ENCODE results near the gene STARD10. TPM values are rescaled to one million over a fixed set of nuclear protein-coding genes. Genes with fewer than 3 reads are reported as not detected.

Gene STARD10
- total RNA-seq, 1 donor from 2014 or later = 19.8 TPM

- Mint-ChIP-seq H3K4me3 (peak overlapping the region; percentile 29), H3K36me3 (ENCODE audit: low read depth) (peaks cover 16% of the 10 kb centered on the region), H3K4me1 (ENCODE audit: low read depth) (peaks cover 67% of the 10 kb centered on the region), H3K27ac (peak overlapping the region; percentile 71), H3K9me3 (no peaks in the 10 kb centered on the region), H3K27me3 (ENCODE audit: insufficient read depth) (no peaks in the 10 kb centered on the region)
- intact Hi-C loops (cut with micrococcal nuclease) = loop anchor here (10.0 kb wide), 1 partner anchor 521 kb away; no protein-coding TSS in a partner anchor
- no peak for DNase-seq (ENCODE audit: low spot score)
Observed at GRCh38 chr11:72724021-72724551, 69.8 kb downstream of the STARD10 start.

GRCh38 chr11:72723508-72723907 is 70.3 kb downstream of the STARD10 start:
- H3K27me3 Mint-ChIP-seq (ENCODE audit: insufficient read depth) = no peaks in the 10 kb centered on the region
- peak overlapping the region; percentile 29 for H3K4me3 Mint-ChIP-seq
- H3K4me1 Mint-ChIP-seq (ENCODE audit: low read depth) = peaks cover 73% of the 10 kb centered on the region
- no peak for DNase-seq (ENCODE audit: low spot score)
- H3K9me3 Mint-ChIP-seq = no peaks in the 10 kb centered on the region
- H3K36me3 Mint-ChIP-seq (ENCODE audit: low read depth) = peaks cover 17% of the 10 kb centered on the region
- intact Hi-C loops (cut with micrococcal nuclease) = loop anchor here (2.0 to 10.0 kb wide), 3 partner anchors 461 to 653 kb away; partner anchors contain the start of gene RELT
- H3K27ac Mint-ChIP-seq = peak overlapping the region; percentile 71

GRCh38 chr11:72722050-72722748 is 71.6 kb downstream of the STARD10 start:
- Mint-ChIP-seq H3K27ac (peak overlapping the region; percentile 96), H3K4me3 (peak overlapping the region; percentile 94), H3K4me1 (ENCODE audit: low read depth) (peaks cover 70% of the 10 kb centered on the region), H3K9me3 (no peaks in the 10 kb centered on the region), H3K36me3 (ENCODE audit: low read depth) (peaks cover 17% of the 10 kb centered on the region), H3K27me3 (ENCODE audit: insufficient read depth) (no peaks in the 10 kb centered on the region)
- peak; percentile 80 for DNase-seq (ENCODE audit: low spot score)
- intact Hi-C loops (cut with micrococcal nuclease) = loop anchor here (1.0 to 10.0 kb wide), 7 partner anchors 14 to 655 kb away; partner anchors contain the start of genes ARAP1 and RELT

GRCh38 chr11:72721689-72722049 is 72.2 kb downstream of the STARD10 start:
- peaks cover 17% of the 10 kb centered on the region for H3K36me3 Mint-ChIP-seq (ENCODE audit: low read depth)
- peaks cover 70% of the 10 kb centered on the region for H3K4me1 Mint-ChIP-seq (ENCODE audit: low read depth)
- peak overlapping the region; percentile 94 for H3K4me3 Mint-ChIP-seq
- peak; percentile 24 for DNase-seq (ENCODE audit: low spot score)
- peak overlapping the region; percentile 96 for H3K27ac Mint-ChIP-seq
- intact Hi-C loops (cut with micrococcal nuclease) = loop anchor here (1.0 to 10.0 kb wide), 7 partner anchors 15 to 655 kb away; partner anchors contain the start of genes ARAP1 and RELT
- no peaks in the 10 kb centered on the region for H3K9me3 Mint-ChIP-seq
- no peaks in the 10 kb centered on the region for H3K27me3 Mint-ChIP-seq (ENCODE audit: insufficient read depth)

- Mint-ChIP-seq H3K4me3 (peak overlapping the region; percentile 94), H3K9me3 (no peaks in the 10 kb centered on the region), H3K27me3 (ENCODE audit: insufficient read depth) (no peaks in the 10 kb centered on the region), H3K36me3 (ENCODE audit: low read depth) (peaks cover 17% of the 10 kb centered on the region), H3K27ac (peak overlapping the region; percentile 96), H3K4me1 (ENCODE audit: low read depth) (peaks cover 70% of the 10 kb centered on the region)
- no peak for DNase-seq (ENCODE audit: low spot score)
- intact Hi-C loops (cut with micrococcal nuclease) = loop anchor here (10.0 kb wide), 1 partner anchor 524 kb away; no protein-coding TSS in a partner anchor
Observed at GRCh38 chr11:72721276-72721675, 72.6 kb downstream of the STARD10 start.

GRCh38 chr11:72720784-72721183 is 73.1 kb downstream of the STARD10 start:
- peaks cover 68% of the 10 kb centered on the region for H3K4me1 Mint-ChIP-seq (ENCODE audit: low read depth)
- peaks cover 17% of the 10 kb centered on the region for H3K36me3 Mint-ChIP-seq (ENCODE audit: low read depth)
- peak overlapping the region; percentile 94 for H3K4me3 Mint-ChIP-seq
- H3K9me3 Mint-ChIP-seq = no peaks in the 10 kb centered on the region
- H3K27ac Mint-ChIP-seq = peak overlapping the region; percentile 96
- no peaks in the 10 kb centered on the region for H3K27me3 Mint-ChIP-seq (ENCODE audit: insufficient read depth)
- DNase-seq (ENCODE audit: low spot score) = no peak
- intact Hi-C loops (cut with micrococcal nuclease) = loop anchor here (10.0 kb wide), 1 partner anchor 524 kb away; no protein-coding TSS in a partner anchor

- no peak for DNase-seq (ENCODE audit: low spot score)
- Mint-ChIP-seq H3K4me3 (peak overlapping the region; percentile 94), H3K4me1 (ENCODE audit: low read depth) (peaks cover 61% of the 10 kb centered on the region), H3K27me3 (ENCODE audit: insufficient read depth) (no peaks in the 10 kb centered on the region), H3K27ac (peak overlapping the region; percentile 68), H3K9me3 (no peaks in the 10 kb centered on the region), H3K36me3 (ENCODE audit: low read depth) (peaks cover 10% of the 10 kb centered on the region)
- intact Hi-C loops (cut with micrococcal nuclease) = loop anchor here (10.0 kb wide), 1 partner anchor 525 kb away; no protein-coding TSS in a partner anchor
Observed at GRCh38 chr11:72720047-72720446, 73.8 kb downstream of the STARD10 start.

GRCh38 chr11:72719551-72719950 is 74.3 kb downstream of the STARD10 start:
- DNase-seq (ENCODE audit: low spot score) = no peak
- Mint-ChIP-seq H3K36me3 (ENCODE audit: low read depth) (peaks cover 10% of the 10 kb centered on the region), H3K9me3 (no peaks in the 10 kb centered on the region), H3K27ac (peak overlapping the region; percentile 68), H3K27me3 (ENCODE audit: insufficient read depth) (no peaks in the 10 kb centered on the region), H3K4me1 (ENCODE audit: low read depth) (peaks cover 56% of the 10 kb centered on the region), H3K4me3 (peak overlapping the region; percentile 94)
- intact Hi-C loops (cut with micrococcal nuclease) = no loop called here

GRCh38 chr11:72719144-72719543 is 74.7 kb downstream of the STARD10 start:
- H3K27me3 Mint-ChIP-seq (ENCODE audit: insufficient read depth) = no peaks in the 10 kb centered on the region
- H3K9me3 Mint-ChIP-seq = no peaks in the 10 kb centered on the region
- intact Hi-C loops (cut with micrococcal nuclease) = no loop called here
- no peak for DNase-seq (ENCODE audit: low spot score)
- peaks cover 52% of the 10 kb centered on the region for H3K4me1 Mint-ChIP-seq (ENCODE audit: low read depth)
- H3K27ac Mint-ChIP-seq = no peak overlapping the region
- H3K4me3 Mint-ChIP-seq = peak overlapping the region; percentile 94
- peaks cover 10% of the 10 kb centered on the region for H3K36me3 Mint-ChIP-seq (ENCODE audit: low read depth)

GRCh38 chr11:72718101-72718501 is 75.7 kb downstream of the STARD10 start:
- H3K36me3 Mint-ChIP-seq (ENCODE audit: low read depth) = peaks cover 10% of the 10 kb centered on the region
- H3K27ac Mint-ChIP-seq = no peak overlapping the region
- H3K27me3 Mint-ChIP-seq (ENCODE audit: insufficient read depth) = no peaks in the 10 kb centered on the region
- intact Hi-C loops (cut with micrococcal nuclease) = no loop called here
- H3K9me3 Mint-ChIP-seq = no peaks in the 10 kb centered on the region
- no peak overlapping the region for H3K4me3 Mint-ChIP-seq
- no peak for DNase-seq (ENCODE audit: low spot score)
- H3K4me1 Mint-ChIP-seq (ENCODE audit: low read depth) = peaks cover 45% of the 10 kb centered on the region

GRCh38 chr11:72716788-72717435 is 76.9 kb downstream of the STARD10 start:
- peaks cover 12% of the 10 kb centered on the region for H3K36me3 Mint-ChIP-seq (ENCODE audit: low read depth)

GRCh38 chr11:72716290-72716689 is 77.6 kb downstream of the STARD10 start:
- intact Hi-C loops (cut with micrococcal nuclease) = no loop called here
- H3K4me1 Mint-ChIP-seq (ENCODE audit: low read depth) = peaks cover 31% of the 10 kb centered on the region
- peaks cover 12% of the 10 kb centered on the region for H3K36me3 Mint-ChIP-seq (ENCODE audit: low read depth)
- H3K27me3 Mint-ChIP-seq (ENCODE audit: insufficient read depth) = no peaks in the 10 kb centered on the region
- no peak for DNase-seq (ENCODE audit: low spot score)
- no peak overlapping the region for H3K4me3 Mint-ChIP-seq
- H3K9me3 Mint-ChIP-seq = no peaks in the 10 kb centered on the region
- no peak overlapping the region for H3K27ac Mint-ChIP-seq

More at GRCh38 chr11:72716788-72717435, 76.9 kb downstream of the STARD10 start:
- Mint-ChIP-seq H3K4me3 (no peak overlapping the region), H3K9me3 (no peaks in the 10 kb centered on the region), H3K4me1 (ENCODE audit: low read depth) (peaks cover 36% of the 10 kb centered on the region), H3K27me3 (ENCODE audit: insufficient read depth) (no peaks in the 10 kb centered on the region), H3K27ac (no peak overlapping the region)
- no peak for DNase-seq (ENCODE audit: low spot score)
- intact Hi-C loops (cut with micrococcal nuclease) = no loop called here

- no peaks in the 10 kb centered on the region for H3K4me1 Mint-ChIP-seq (ENCODE audit: low read depth)
- intact Hi-C loops (cut with micrococcal nuclease) = no loop called here
Observed at GRCh38 chr11:72712841-72713240, 81.0 kb downstream of the STARD10 start.

More at GRCh38 chr11:72712841-72713240, 81.0 kb downstream of the STARD10 start:
- Mint-ChIP-seq H3K27ac (no peak overlapping the region), H3K36me3 (ENCODE audit: low read depth) (peaks cover 33% of the 10 kb centered on the region), H3K27me3 (ENCODE audit: insufficient read depth) (no peaks in the 10 kb centered on the region), H3K4me3 (no peak overlapping the region), H3K9me3 (no peaks in the 10 kb centered on the region)
- no peak for DNase-seq (ENCODE audit: low spot score)

Data from activated T-helper 1 cell treated with anti-CD3 and anti-CD28 coated beads, Interleukin-12 subunit alpha, Interleukin-12 subunit beta, Interleukin-2, Interleukin-4 antibody, amounts not matched to agents 30 ng/mL and 10 ng/mL and 1 ng/mL, durations not matched to agents 14 hours and 24 hours and 36 hours (primary cell).